GM12878 (cell line): ENCODE measurements around the gene PSMC3. TPM values are rescaled to one million over a fixed set of nuclear protein-coding genes. Genes with fewer than 3 reads are reported as not detected.

Experiments
- ATAC-seq: fragments of 200-7000 bp; cut with Tn5 transposase; 3 replicates; pipeline ENCODE4 v1.9.1; 2020; ENCODE audit warnings: mild to moderate bottlenecking, moderate library complexity
- BruUV-seq: library from RNA; stranded (reverse); fragments of 400-500 nt; replicated peaks from 2 replicates; lab custom pipeline; 2021; lab: Mats Ljungman, UMichigan
- CTCF ChIA-PET: fragments of 300-600 bp; sonication (Branson Sonifier 250); formaldehyde crosslinking; extraction: SDS; loops from one replicate; lab custom pipeline; 2021; ENCODE audit warnings: inconsistent platforms; lab: Yijun Ruan, JAX
- POLR2A ChIA-PET: fragments of 350-600 bp; formaldehyde crosslinking; extraction: SDS; loops from one replicate; lab custom pipeline; 2021; ENCODE audit warnings: inconsistent platforms; lab: Charles Lee
- RAD21 ChIA-PET: fragments of 300-600 bp; sonication (Branson Sonifier 250); formaldehyde crosslinking; loops from one replicate; lab custom pipeline; 2023; ENCODE audit warnings: antibody characterized with exemption; ENCODE audit not compliant: unreplicated experiment; lab: Charles Lee
- SMC1A ChIA-PET: fragments of 300-600 bp; sonication (Branson Sonifier 250); formaldehyde crosslinking; loops from one replicate; lab custom pipeline; 2023; ENCODE audit not compliant: unreplicated experiment, uncharacterized antibody; lab: Charles Lee
- DNase-seq: peaks from one replicate; pipeline ENCODE4 v3.0.0-alpha.2; 2011; ENCODE audit warnings: low read depth, low spot score
- FAIRE-seq: peaks from 3 replicates; lab custom pipeline; 2011; peaks lifted over from hg19 to GRCh38; lab: Jason Lieb, UNC
- H2AFZ ChIP-seq: 2 replicates; pipeline ENCODE4 v1.6.0; 2011; ENCODE audit warnings: low read depth, low read length, control low read depth; ENCODE audit not compliant: control insufficient read depth
- H3K27ac ChIP-seq: 2 replicates; pipeline ENCODE4 v1.5.1; 2011; ENCODE audit warnings: control low read depth; ENCODE audit not compliant: control insufficient read depth, insufficient read depth
- H3K27me3 ChIP-seq, 2 experiments: replicated peaks in 1 of 2; 2 replicates each; pipeline versions ENCODE4 v1.6.0 to v1.6.1; 2011; ENCODE audit warnings: low read length in 1 of 2; ENCODE audit not compliant: control insufficient read depth in 2 of 2, insufficient read depth in 2 of 2
- H3K36me3 ChIP-seq, 2 experiments: 2 replicates each; pipeline ENCODE4 v1.5.1; 2011; ENCODE audit warnings: low read length in 1 of 2; ENCODE audit not compliant: control insufficient read depth in 2 of 2, insufficient read depth in 2 of 2
- H3K4me1 ChIP-seq: 2 replicates; pipeline ENCODE4 v1.6.1; 2011; ENCODE audit warnings: mild to moderate bottlenecking, low read length, moderate library complexity, mixed read lengths; ENCODE audit not compliant: control insufficient read depth, insufficient read depth
- H3K4me2 ChIP-seq: 2 replicates; pipeline ENCODE4 v1.6.0; 2011; ENCODE audit warnings: control low read depth; ENCODE audit not compliant: control insufficient read depth, insufficient read depth
- H3K4me3 ChIP-seq: fragments of 200-600 bp; sonication (generic); 2 replicates; pipeline ENCODE4 v1.5.1; 2016
- H3K79me2 ChIP-seq: 2 replicates; pipeline ENCODE4 v1.6.0; 2011; ENCODE audit warnings: low read length; ENCODE audit not compliant: control insufficient read depth, insufficient read depth
- H3K9ac ChIP-seq: 2 replicates; pipeline ENCODE4 v1.8.0; 2011; ENCODE audit warnings: low read length, control low read depth, mixed read lengths; ENCODE audit not compliant: control insufficient read depth, insufficient read depth
- H3K9me3 ChIP-seq: replicated peaks from 3 replicates; pipeline ENCODE4 v1.5.1; 2011; ENCODE audit warnings: mild to moderate bottlenecking, low read length; ENCODE audit not compliant: control insufficient read depth, insufficient read depth
- H4K20me1 ChIP-seq: 2 replicates; pipeline ENCODE4 v1.6.0; 2011; ENCODE audit not compliant: control insufficient read depth, insufficient read depth
- CHD2 ChIP-seq: IDR thresholded peaks from 2 replicates; pipeline ENCODE4 v1.6.1; 2011; ENCODE audit warnings: low read depth, low read length, improper control_type of control experiment, borderline replicate concordance
- IKZF1 ChIP-seq: fragments of 450-650 bp; conservative IDR thresholded peaks from 2 replicates; pipeline ENCODE4 v1.6.1; 2017; ENCODE audit warnings: antibody characterized with exemption, mild to moderate bottlenecking
- JUND ChIP-seq: IDR thresholded peaks from 2 replicates; pipeline ENCODE4 v1.6.1; 2012; ENCODE audit warnings: low read depth, mild to moderate bottlenecking, low read length, improper control_type of control experiment, moderate library complexity
- NR2F1 ChIP-seq: fragments of 450-650 bp; conservative IDR thresholded peaks from 2 replicates; pipeline ENCODE4 v1.6.1; 2017; ENCODE audit warnings: mild to moderate bottlenecking
- SREBF2 ChIP-seq: IDR thresholded peaks from 2 replicates; pipeline ENCODE4 v1.6.1; 2012; ENCODE audit warnings: mild to moderate bottlenecking, low read length
- YBX1 ChIP-seq: fragments of 450-650 bp; IDR thresholded peaks from 2 replicates; pipeline ENCODE4 v1.6.1; 2016; ENCODE audit warnings: antibody characterized with exemption
- YY1 ChIP-seq: IDR thresholded peaks from 2 replicates; pipeline ENCODE4 v1.6.1; 2011; ENCODE audit warnings: low read depth, mild to moderate bottlenecking, low read length
- ZBTB11 ChIP-seq: fragments of 450-650 bp; formaldehyde crosslinking; IDR thresholded peaks from 2 replicates; pipeline ENCODE4 v1.5.0; 2022; ENCODE audit warnings: mild to moderate bottlenecking, missing genetic modification characterization
- WGBS: methylation state at CpG from one replicate; pipeline ENCODE4 v1.1.6; 2016; ENCODE audit warnings: low lambda C conversion rate; ENCODE audit not compliant: insufficient replicate concordance, insufficient coverage; ENCODE audit errors: missing lambda C conversion rate; 5-methylcytosine and 5-hydroxymethylcytosine counted together
- in situ Hi-C: fragments of 300-500 bp; cut with MboI; formaldehyde crosslinking; loops from 9 replicates; pipeline ENCODE4 v1.14.3; 2018; ENCODE audit warnings: mixed read lengths
- intact Hi-C: fragments of 100-400 bp; cut with micrococcal nuclease; formaldehyde crosslinking; loops from one replicate; pipeline ENCODE4 v1.14.2; 2022; ENCODE audit not compliant: unreplicated experiment
- polyA plus RNA-seq, 11 experiments: library from polyadenylated mRNA; depleted of rRNA in 4 of 11; unstranded in 6 of 11; stranded (reverse) in 5 of 11; fragments of >200 nt; fragmentation: Nextera tagmentation in 4 of 11; fragmentation: Illumina TruSeq in 1 of 11; extraction: Ambion mirVana in 4 of 11; extraction: Trizol in 1 of 11; gene quantifications; 1 replicate in 1 of 11; 2 replicates in 10 of 11; pipeline versions ENCODE4 v1.2.1 to v1.2.3, GENCODE V29; 2011 to 2016; ENCODE audit warnings: inconsistent platforms in 2 of 11, missing spikeins in 2 of 11, low read depth in 1 of 11
- total RNA-seq, 4 experiments: library from RNA; depleted of rRNA in 3 of 4; stranded (reverse); fragments of >200 nt in 3 of 4; fragmentation: Illumina TruSeq in 1 of 4; extraction: Trizol in 1 of 4; gene quantifications; 2 replicates each; pipeline versions ENCODE4 v1.2.1 to v1.2.3, GENCODE V29; 2013 to 2021

The PSMC3 gene
- total and polyA plus RNA-seq, 10 of the 15 experiments (the other 5 are each of a cell fraction or from before 2014, with no cell fraction given), result 39.5 to 289 (median 155) TPM

GRCh38 chr11:47392546-47393162, 33.6 kb downstream of the PSMC3 start (continued):
- TF ChIP-seq SREBF2, result no peak

GRCh38 chr11:47391711-47392432, 34.4 kb downstream of the PSMC3 start:
- ChIA-PET RAD21 (interaction anchor here (1.1 to 3.7 kb wide), 4 partner anchors 8 to 18 kb away, joined by 3 to 21 read pairs (median 16); partner anchors contain the start of gene SPI1), SMC1A (interaction anchor here (1.1 to 5.0 kb wide), 5 partner anchors 8 to 20 kb away, joined by 4 to 36 read pairs (median 11); partner anchors contain the start of gene SPI1), POLR2A (interaction anchor here (0.6 to 8.5 kb wide), 8 partner anchors 8 to 349 kb away, joined by 3 to 94 read pairs (median 4); partner anchors contain the start of genes ACP2, SLC39A13 and SPI1), CTCF (interaction anchor here (0.7 to 5.0 kb wide), 10 partner anchors 9 to 774 kb away, joined by 3 to 40 read pairs (median 4); partner anchors contain the start of genes ATG13 and SPI1)
- Histone ChIP-seq H3K36me3 (no peaks in the 10 kb centered on the region; a peak in 1 of 4 replicates), H4K20me1 (no peaks in the 10 kb centered on the region), H3K79me2 (no peaks in the 10 kb centered on the region; the same call in 1 of the 2 replicates), H3K4me3 (no peak overlapping the region), H3K4me2 (no peak overlapping the region; the same call in 1 of the 2 replicates), H3K27ac (peak overlapping the region; percentile 78), H3K4me1 (peaks cover 41% of the 10 kb centered on the region), H3K9ac (0 out of 2 replicates have a peak overlapping the region, but pooled peaks have one; percentile 62), H2AFZ (no peak overlapping the region), H3K27me3 (no peaks in the 10 kb centered on the region), H3K9me3 (no peaks in the 10 kb centered on the region)
- intact Hi-C loops, result no loop called here
- FAIRE-seq (no peak), DNase-seq (no peak), ATAC-seq (no peak)
- WGBS, result 85% methylated on average over 14 of the region's 16 CpGs
- BruUV-seq, result no TSS peak
- TF ChIP-seq YBX1 (no peak), YY1 (no peak), CHD2 (no peak), NR2F1 (no peak), JUND (no peak), IKZF1 (no peak), ZBTB11 (CRISPR knock-in tag) (no peak)
- in situ Hi-C loops, result no loop called here
